ENCODE results near the gene MTHFD1L. TPM values are rescaled to one million over a fixed set of nuclear protein-coding genes. Genes with fewer than 3 reads are reported as not detected.

MTHFD1L gene
- total and polyA plus RNA-seq, 9 of the 15 experiments (the other 6 are each of a cell fraction or from before 2014, with no cell fraction given): 20.9 to 128 (median 61.0) TPM

- TF ChIP-seq, protein P1, sequence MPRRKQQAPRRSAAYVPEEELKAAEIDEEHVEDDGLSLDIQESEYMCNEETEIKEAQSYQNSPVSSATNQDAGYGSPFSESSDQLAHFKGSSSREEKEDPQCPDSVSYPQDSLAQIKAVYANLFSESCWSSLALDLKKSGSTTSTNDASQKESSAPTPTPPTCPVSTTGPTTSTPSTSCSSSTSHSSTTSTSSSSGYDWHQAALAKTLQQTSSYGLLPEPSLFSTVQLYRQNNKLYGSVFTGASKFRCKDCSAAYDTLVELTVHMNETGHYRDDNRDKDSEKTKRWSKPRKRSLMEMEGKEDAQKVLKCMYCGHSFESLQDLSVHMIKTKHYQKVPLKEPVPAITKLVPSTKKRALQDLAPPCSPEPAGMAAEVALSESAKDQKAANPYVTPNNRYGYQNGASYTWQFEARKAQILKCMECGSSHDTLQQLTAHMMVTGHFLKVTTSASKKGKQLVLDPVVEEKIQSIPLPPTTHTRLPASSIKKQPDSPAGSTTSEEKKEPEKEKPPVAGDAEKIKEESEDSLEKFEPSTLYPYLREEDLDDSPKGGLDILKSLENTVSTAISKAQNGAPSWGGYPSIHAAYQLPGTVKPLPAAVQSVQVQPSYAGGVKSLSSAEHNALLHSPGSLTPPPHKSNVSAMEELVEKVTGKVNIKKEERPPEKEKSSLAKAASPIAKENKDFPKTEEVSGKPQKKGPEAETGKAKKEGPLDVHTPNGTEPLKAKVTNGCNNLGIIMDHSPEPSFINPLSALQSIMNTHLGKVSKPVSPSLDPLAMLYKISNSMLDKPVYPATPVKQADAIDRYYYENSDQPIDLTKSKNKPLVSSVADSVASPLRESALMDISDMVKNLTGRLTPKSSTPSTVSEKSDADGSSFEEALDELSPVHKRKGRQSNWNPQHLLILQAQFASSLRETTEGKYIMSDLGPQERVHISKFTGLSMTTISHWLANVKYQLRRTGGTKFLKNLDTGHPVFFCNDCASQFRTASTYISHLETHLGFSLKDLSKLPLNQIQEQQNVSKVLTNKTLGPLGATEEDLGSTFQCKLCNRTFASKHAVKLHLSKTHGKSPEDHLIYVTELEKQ (CRISPR knock-in tag; IDR thresholded peaks at IDR 0.05): no peak
- TF ChIP-seq ZC3H4 (CRISPR knock-in tag; IDR thresholded peaks at IDR 0.05; ENCODE audit: borderline replicate concordance) (no peak), ZNF561 (CRISPR knock-in tag; conservative IDR thresholded peaks at IDR 0.05) (no peak), SNRNP70 (optimal IDR thresholded peaks at IDR 0.05; ENCODE audit: low read depth, low read length) (no peak), SIRT6 (IDR thresholded peaks at IDR 0.05; ENCODE audit: low read depth, low read length) (no peak), SAFB (IDR thresholded peaks at IDR 0.05; ENCODE audit: borderline replicate concordance, low read depth, low read length) (no peak), NR2F6 (CRISPR knock-in tag; IDR thresholded peaks at IDR 0.05) (no peak), PREB (CRISPR knock-in tag; IDR thresholded peaks at IDR 0.05) (no peak), IFI16 (CRISPR knock-in tag; IDR thresholded peaks at IDR 0.05) (no peak)
- TF ChIP-seq, protein P2, sequence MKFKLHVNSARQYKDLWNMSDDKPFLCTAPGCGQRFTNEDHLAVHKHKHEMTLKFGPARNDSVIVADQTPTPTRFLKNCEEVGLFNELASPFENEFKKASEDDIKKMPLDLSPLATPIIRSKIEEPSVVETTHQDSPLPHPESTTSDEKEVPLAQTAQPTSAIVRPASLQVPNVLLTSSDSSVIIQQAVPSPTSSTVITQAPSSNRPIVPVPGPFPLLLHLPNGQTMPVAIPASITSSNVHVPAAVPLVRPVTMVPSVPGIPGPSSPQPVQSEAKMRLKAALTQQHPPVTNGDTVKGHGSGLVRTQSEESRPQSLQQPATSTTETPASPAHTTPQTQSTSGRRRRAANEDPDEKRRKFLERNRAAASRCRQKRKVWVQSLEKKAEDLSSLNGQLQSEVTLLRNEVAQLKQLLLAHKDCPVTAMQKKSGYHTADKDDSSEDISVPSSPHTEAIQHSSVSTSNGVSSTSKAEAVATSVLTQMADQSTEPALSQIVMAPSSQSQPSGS (CRISPR knock-in tag; IDR thresholded peaks at IDR 0.05): no peak
These were observed 192.7 kb downstream of the MTHFD1L start (continued) for GRCh38 chr6:151058021-151058733.

Data from K562 (cell line).